HL-60 (cell line): ENCODE results near the gene DGUOK.

Experiments used
- DNase-seq, 2 experiments: peaks; one replicate each; pipeline ENCODE4 v3.0.0-alpha.2; 2010 to 2020; ENCODE audit warnings: low read depth in 1 of 2, low spot score in 1 of 2
- H3K27ac ChIP-seq: fragments of 250-450 bp; sonication (Bioruptor Pico); replicated peaks from 2 replicates; pipeline ENCODE4 v1.5.1; 2020; ENCODE audit warnings: mild to moderate bottlenecking, moderate library complexity
- H3K27me3 ChIP-seq: fragments of 250-450 bp; sonication (Bioruptor Pico); 2 replicates; pipeline ENCODE4 v1.5.1; 2021; ENCODE audit warnings: mild to moderate bottlenecking, moderate library complexity; ENCODE audit not compliant: insufficient read depth, poor library complexity, severe bottlenecking
- H3K4me3 ChIP-seq: replicated peaks from 2 replicates; pipeline ENCODE4 v1.5.1; 2011; ENCODE audit warnings: mild to moderate bottlenecking, control low read depth, low read length; ENCODE audit not compliant: insufficient read depth
- CTCF ChIP-seq: IDR thresholded peaks from one replicate; pipeline ENCODE4 v1.5.1; 2011; ENCODE audit warnings: low read length, control low read depth, inconsistent platforms; ENCODE audit not compliant: insufficient read depth
- GABPA ChIP-seq: IDR thresholded peaks from 2 replicates; pipeline ENCODE4 v1.6.1; 2012; ENCODE audit warnings: low read depth
- POLR2AphosphoS5 ChIP-seq: IDR thresholded peaks from 2 replicates; pipeline ENCODE4 v1.6.1; 2012; ENCODE audit warnings: low read depth
- REST ChIP-seq: IDR thresholded peaks from 2 replicates; pipeline ENCODE4 v1.6.1; 2012; ENCODE audit warnings: low read depth; ENCODE audit not compliant: insufficient replicate concordance
- SPI1 ChIP-seq: IDR thresholded peaks from 2 replicates; pipeline ENCODE4 v1.6.1; 2012; ENCODE audit warnings: low read depth, mild to moderate bottlenecking, borderline replicate concordance

The DGUOK gene

GRCh38 chr2:73917696-73918207, 8.9 kb upstream of the DGUOK start:
- no peak for DNase-seq
- no peaks in the 10 kb centered on the region for H3K27me3 ChIP-seq
- no peak overlapping the region for H3K27ac ChIP-seq
- H3K4me3 ChIP-seq: no peak overlapping the region
- TF ChIP-seq SPI1: no peak
- TF ChIP-seq GABPA: no peak

DNA sequence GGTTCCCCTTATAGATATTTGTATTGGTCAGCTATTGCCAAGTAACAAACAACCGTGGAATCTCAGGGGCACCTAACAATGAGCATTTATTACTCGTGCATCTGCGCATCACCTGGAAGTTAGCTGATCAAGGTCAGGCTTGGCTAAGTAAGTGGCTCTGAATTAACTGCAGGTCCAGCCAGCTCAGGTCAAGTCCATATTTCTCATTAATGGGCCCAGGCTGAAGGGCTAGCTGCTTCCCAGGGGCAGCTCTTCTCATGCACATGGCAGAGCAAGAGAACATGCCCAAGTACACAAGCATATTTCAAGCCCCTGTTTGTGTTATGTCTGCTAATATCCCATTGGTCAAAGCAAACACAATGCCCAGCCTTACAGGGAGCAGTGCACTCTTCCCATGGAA, 7.8 kb upstream of the DGUOK start:
- no peak overlapping the region for H3K27ac ChIP-seq
- no peaks in the 10 kb centered on the region for H3K27me3 ChIP-seq
- DNase-seq: no peak
- TF ChIP-seq GABPA: no peak
- no peak for TF ChIP-seq POLR2AphosphoS5
- TF ChIP-seq REST: no peak
- TF ChIP-seq SPI1: no peak
- no peak for TF ChIP-seq CTCF
- no peak overlapping the region for H3K4me3 ChIP-seq

DNA sequence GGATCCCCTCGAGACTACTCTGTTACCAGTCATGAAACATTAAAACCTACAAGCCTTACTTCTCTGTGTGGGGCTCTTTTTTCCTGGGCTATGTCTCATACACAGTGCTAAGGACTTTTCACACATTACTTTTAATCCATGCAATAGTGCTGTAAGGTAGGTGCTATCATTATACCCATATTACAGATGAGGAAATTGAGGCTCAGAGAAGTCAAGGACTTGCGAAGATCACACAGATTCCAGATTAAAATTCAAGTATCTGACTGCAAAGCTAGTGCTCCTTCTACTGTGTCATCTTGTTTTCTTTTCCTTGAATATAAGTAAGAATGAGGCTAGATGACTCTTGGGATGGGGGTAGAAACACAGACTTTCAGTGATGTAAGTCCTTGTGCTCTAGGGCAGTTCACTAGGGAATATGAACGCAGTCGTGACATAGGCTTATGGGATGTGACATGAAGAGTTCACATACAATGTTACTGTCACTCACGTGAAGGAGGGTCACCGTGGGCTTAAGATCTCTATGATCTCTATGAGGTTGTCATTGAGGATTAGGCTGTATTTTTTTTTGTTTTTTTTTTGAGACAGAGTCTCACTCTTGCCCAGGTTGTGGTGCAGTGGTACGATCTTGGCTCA, 7.0 kb upstream of the DGUOK start:
- no peaks in the 10 kb centered on the region for H3K27me3 ChIP-seq
- TF ChIP-seq GABPA (no peak), REST (no peak), SPI1 (no peak), CTCF (no peak), POLR2AphosphoS5 (no peak)
- H3K4me3 ChIP-seq: no peak overlapping the region
- H3K27ac ChIP-seq: no peak overlapping the region
- no peak for DNase-seq

DNA sequence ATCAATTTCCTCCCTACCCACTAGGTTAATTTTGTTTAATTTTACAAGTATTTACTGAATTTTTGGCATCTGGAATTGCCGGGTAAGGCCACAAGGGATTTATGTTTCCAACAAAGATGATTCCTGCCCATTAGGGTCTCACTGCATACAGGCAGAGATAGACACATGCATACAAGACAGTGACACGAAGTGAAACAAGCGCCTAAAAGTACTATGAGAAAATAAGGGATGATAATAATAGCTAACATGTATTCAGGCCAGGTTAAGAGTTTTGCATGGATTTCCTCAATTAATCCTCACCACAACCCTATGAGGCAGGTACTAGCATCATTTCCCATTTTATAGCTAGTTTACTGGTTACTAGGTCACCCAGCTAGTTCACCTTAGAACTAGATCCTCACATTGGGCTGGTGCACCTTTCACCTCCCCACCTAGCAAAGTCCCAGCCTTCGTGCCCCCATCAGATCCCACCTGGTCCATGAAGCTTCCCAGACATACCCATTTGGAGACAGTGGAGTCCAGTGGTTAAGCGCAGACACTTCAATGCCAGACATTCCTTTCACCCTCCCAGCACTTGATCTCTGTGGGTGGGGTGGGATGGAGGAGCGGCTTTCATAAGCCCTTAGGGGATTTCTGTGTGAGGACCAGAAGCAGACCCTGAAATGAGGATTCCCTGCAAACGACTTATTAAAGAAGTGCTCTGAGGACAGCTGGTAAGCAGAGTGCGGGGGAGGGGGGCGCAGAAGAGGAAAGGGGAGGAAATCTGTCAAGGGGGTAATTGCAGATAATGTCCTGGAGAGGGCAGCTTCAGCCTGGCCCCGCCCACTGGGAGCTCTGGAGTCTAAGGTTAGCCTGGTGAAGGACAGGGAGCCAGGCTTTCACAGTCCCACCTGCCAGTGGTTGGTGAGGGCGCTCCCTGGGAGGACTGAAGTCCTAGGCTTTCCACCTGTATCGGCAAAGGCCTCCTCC, 5.8 kb upstream of the DGUOK start:
- peak in 1 of 2 experiments; percentile 49 for DNase-seq
- H3K4me3 ChIP-seq: no peak overlapping the region
- no peaks in the 10 kb centered on the region for H3K27me3 ChIP-seq
- TF ChIP-seq REST (no peak), CTCF (peak; percentile 25)
- H3K27ac ChIP-seq: no peak overlapping the region
